CD4-positive, alpha-beta T cell treated with Interleukin-17A for 1 hour (primary cell): ENCODE data around the gene TTLL13.
A peak's percentile ranks its signal among the peaks of the same experiment; 100 is the strongest.

Experiments
- DNase-seq: peaks from one replicate; pipeline ENCODE4 v3.0.0-alpha.2; 2020

The TTLL13 gene

GRCh38 chr15:90217671-90218394 lies 31.5 kb upstream of the TTLL13 start:
- DNase-seq, result no peak

GRCh38 chr15:90219421-90220141 lies 29.8 kb upstream of the TTLL13 start:
- peak; percentile 57 for DNase-seq

- peak; percentile 30 for DNase-seq
Observed at GRCh38 chr15:90221246-90221900, 28.0 kb upstream of the TTLL13 start.

GRCh38 chr15:90222547-90222946 lies 26.8 kb upstream of the TTLL13 start:
- no peak for DNase-seq

GRCh38 chr15:90223441-90224165 lies 25.8 kb upstream of the TTLL13 start:
- DNase-seq, result no peak

- no peak for DNase-seq
Observed at GRCh38 chr15:90225047-90225446, 24.3 kb upstream of the TTLL13 start.

- no peak for DNase-seq
Observed at GRCh38 chr15:90225504-90226234, 23.7 kb upstream of the TTLL13 start.

GRCh38 chr15:90227336-90227735 lies 22.0 kb upstream of the TTLL13 start:
- no peak for DNase-seq

GRCh38 chr15:90227816-90228772 lies 21.3 kb upstream of the TTLL13 start:
- DNase-seq, result no peak

GRCh38 chr15:90228960-90229359 lies 20.4 kb upstream of the TTLL13 start:
- DNase-seq, result no peak

- no peak for DNase-seq
Observed at GRCh38 chr15:90230071-90230494, 19.3 kb upstream of the TTLL13 start.

- no peak for DNase-seq
Observed at GRCh38 chr15:90230610-90231009, 18.7 kb upstream of the TTLL13 start.

GRCh38 chr15:90231028-90232017 lies 18.0 kb upstream of the TTLL13 start:
- peak; percentile 90 for DNase-seq

- DNase-seq, result no peak
Observed at GRCh38 chr15:90232196-90232595, 17.2 kb upstream of the TTLL13 start.

GRCh38 chr15:90232941-90233386 lies 16.4 kb upstream of the TTLL13 start:
- DNase-seq, result no peak

- peak; percentile 97 for DNase-seq
Observed at GRCh38 chr15:90233387-90234095, 15.8 kb upstream of the TTLL13 start, which contains the start of gene CIB1. Gene CIB1, minus strand, starts transcription at chr15:90233941. Its CDS starts 56 bp downstream, at chr15:90233885.

- no peak for DNase-seq
Observed at GRCh38 chr15:90234096-90234988, 15.0 kb upstream of the TTLL13 start, which contains the start of gene GDPGP1. Gene GDPGP1, plus strand, starts transcription at chr15:90234209. Its CDS starts 6,700 bp downstream, at chr15:90240909.

GRCh38 chr15:90239371-90239770 lies 10.0 kb upstream of the TTLL13 start:
- no peak for DNase-seq
